ENCODE measurements around the gene MT3. TPM values are rescaled to one million over a fixed set of nuclear protein-coding genes. Genes with fewer than 3 reads are reported as not detected.

MT3 gene
- total RNA-seq, 1 donor: not detected

Other genes starting within 250 kb of the MT3 start
- gene AMFR, start 164.0 kb upstream of the MT3 start, total RNA-seq: 197 TPM
- gene NUDT21, start 138.2 kb upstream of the MT3 start, total RNA-seq: 34.5 TPM
- 15.6 TPM for gene OGFOD1, start 138.0 kb upstream of the MT3 start, total RNA-seq
- gene BBS2, start 69.5 kb upstream of the MT3 start, total RNA-seq: 35.0 TPM
- not detected for gene MT4, start 24.5 kb upstream of the MT3 start, total RNA-seq
- gene MT2A, start 19.1 kb downstream of the MT3 start, total RNA-seq: 21.8 TPM
- 6.5 TPM for gene MT1E, start 36.3 kb downstream of the MT3 start, total RNA-seq
- gene MT1M, start 43.1 kb downstream of the MT3 start, total RNA-seq: not detected
- not detected for gene MT1A, start 49.1 kb downstream of the MT3 start, total RNA-seq
- not detected for gene MT1B, start 62.4 kb downstream of the MT3 start, total RNA-seq
- gene MT1F, start 68.4 kb downstream of the MT3 start, total RNA-seq: 4.6 TPM
- gene MT1G, start 78.5 kb downstream of the MT3 start, total RNA-seq: 5.9 TPM
- gene MT1H, start 80.3 kb downstream of the MT3 start, total RNA-seq: not detected
- gene MT1X, start 92.9 kb downstream of the MT3 start, total RNA-seq: 54.1 TPM
- gene NUP93, start 140.6 kb downstream of the MT3 start, total RNA-seq: 59.8 TPM